ENCODE measurements around the gene BSND. TPM values are rescaled to one million over a fixed set of nuclear protein-coding genes. Genes with fewer than 3 reads are reported as not detected.
"Not testable (repeated sequence)": the region's sequence is repeated elsewhere in the genome, so short reads cannot be mapped to it uniquely, and the experiment has no call there.

The BSND gene
- polyA plus RNA-seq, 1 donor, result not detected

GRCh38 chr1:54962612-54963395 is 35.9 kb upstream of the BSND start:
- Histone ChIP-seq H3K27me3 (ENCODE audit: control insufficient read depth, insufficient read depth, low read length) (peaks cover 3% of the 10 kb centered on the region), H3K4me1 (ENCODE audit: control insufficient read depth, insufficient read depth, low read length) (no peaks in the 10 kb centered on the region), H3K36me3 (ENCODE audit: control insufficient read depth, insufficient read depth, low read length) (no peaks in the 10 kb centered on the region), H3K4me3 (ENCODE audit: low read length) (no peak overlapping the region), H3K27ac (ENCODE audit: low read length) (no peak overlapping the region), H3K9me3 (ENCODE audit: control insufficient read depth, low read depth, low read length) (peaks cover 5% of the 10 kb centered on the region)
- 80% methylated on average over 2 of the region's 4 CpGs for WGBS (ENCODE audit: insufficient coverage, low lambda C conversion rate)
- no peak for DNase-seq

DNA sequence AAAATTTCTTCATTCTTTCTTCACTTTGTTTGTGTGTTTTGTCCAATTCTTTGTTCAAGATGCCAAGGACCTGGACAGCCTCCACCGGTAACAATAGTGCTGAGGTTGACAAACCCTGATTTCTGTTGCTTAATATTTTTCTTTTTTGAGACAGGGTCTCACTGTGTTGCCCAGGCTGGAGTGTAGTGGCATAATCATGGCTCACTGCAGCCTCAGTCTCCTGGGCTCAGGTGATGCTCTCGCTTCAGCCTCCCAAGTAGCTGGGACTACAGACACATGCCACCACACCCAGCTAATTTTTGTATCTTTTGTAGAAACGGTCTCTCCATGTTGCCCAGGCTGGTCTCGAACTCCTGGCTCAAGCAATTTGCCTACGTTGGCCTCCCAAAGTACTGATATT is 34.9 kb upstream of the BSND start:
- WGBS (ENCODE audit: insufficient coverage, low lambda C conversion rate), result no CpG with 5 or more reads among the region's 5 CpGs
- H3K4me1 ChIP-seq (ENCODE audit: control insufficient read depth, insufficient read depth, low read length); H3K4me3 ChIP-seq (ENCODE audit: low read length); H3K36me3 ChIP-seq (ENCODE audit: control insufficient read depth, insufficient read depth, low read length); H3K27ac ChIP-seq (ENCODE audit: low read length); H3K27me3 ChIP-seq (ENCODE audit: control insufficient read depth, insufficient read depth, low read length); DNase-seq; H3K9me3 ChIP-seq (ENCODE audit: control insufficient read depth, low read depth, low read length): not testable (repeated sequence)

GRCh38 chr1:54965624-54966340 is 33.0 kb upstream of the BSND start:
- Histone ChIP-seq H3K4me3 (ENCODE audit: low read length) (no peak overlapping the region), H3K4me1 (ENCODE audit: control insufficient read depth, insufficient read depth, low read length) (no peaks in the 10 kb centered on the region), H3K9me3 (ENCODE audit: control insufficient read depth, low read depth, low read length) (no peaks in the 10 kb centered on the region), H3K36me3 (ENCODE audit: control insufficient read depth, insufficient read depth, low read length) (no peaks in the 10 kb centered on the region), H3K27me3 (ENCODE audit: control insufficient read depth, insufficient read depth, low read length) (peaks cover 3% of the 10 kb centered on the region), H3K27ac (ENCODE audit: low read length) (no peak overlapping the region)
- no peak for DNase-seq
- 40% methylated on average over 1 of the region's 7 CpGs for WGBS (ENCODE audit: insufficient coverage, low lambda C conversion rate)

DNA sequence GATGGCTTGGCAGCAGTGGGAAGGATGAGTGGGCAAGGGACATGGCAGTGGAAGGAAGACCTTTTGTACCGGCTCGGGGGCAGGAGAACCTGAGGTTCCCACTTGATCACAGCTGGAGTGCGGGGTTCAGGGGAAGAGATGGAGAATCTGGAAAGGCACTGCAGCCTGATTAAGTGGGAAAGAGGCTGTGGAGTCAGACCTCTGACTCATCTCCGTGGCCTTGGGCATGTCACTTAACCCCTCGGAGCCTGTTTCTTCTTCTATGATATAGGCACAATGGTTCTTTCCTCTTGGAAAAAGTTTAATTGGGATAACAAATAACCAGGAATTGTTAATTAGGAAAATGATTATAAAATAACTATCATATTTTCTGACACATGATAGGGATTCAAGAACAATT is 31.4 kb upstream of the BSND start:
- Histone ChIP-seq H3K27me3 (ENCODE audit: control insufficient read depth, insufficient read depth, low read length) (peaks cover 3% of the 10 kb centered on the region), H3K36me3 (ENCODE audit: control insufficient read depth, insufficient read depth, low read length) (no peaks in the 10 kb centered on the region), H3K27ac (ENCODE audit: low read length) (no peak overlapping the region), H3K4me1 (ENCODE audit: control insufficient read depth, insufficient read depth, low read length) (no peaks in the 10 kb centered on the region), H3K4me3 (ENCODE audit: low read length) (no peak overlapping the region), H3K9me3 (ENCODE audit: control insufficient read depth, low read depth, low read length) (no peaks in the 10 kb centered on the region)
- WGBS (ENCODE audit: insufficient coverage, low lambda C conversion rate), result 100% methylated on average over 1 of the region's 5 CpGs
- no peak for DNase-seq

- no peak for DNase-seq
- peaks cover 3% of the 10 kb centered on the region for H3K27me3 ChIP-seq (ENCODE audit: control insufficient read depth, insufficient read depth, low read length)
- H3K36me3 ChIP-seq (ENCODE audit: control insufficient read depth, insufficient read depth, low read length), result no peaks in the 10 kb centered on the region
- H3K4me3 ChIP-seq (ENCODE audit: low read length), result no peak overlapping the region
- H3K27ac ChIP-seq (ENCODE audit: low read length), result no peak overlapping the region
- H3K4me1 ChIP-seq (ENCODE audit: control insufficient read depth, insufficient read depth, low read length), result no peaks in the 10 kb centered on the region
- no peaks in the 10 kb centered on the region for H3K9me3 ChIP-seq (ENCODE audit: control insufficient read depth, low read depth, low read length)
- WGBS (ENCODE audit: insufficient coverage, low lambda C conversion rate), result no CpG with 5 or more reads among the region's 4 CpGs
Measured at GRCh38 chr1:54968551-54968950, 30.2 kb upstream of the BSND start.

GRCh38 chr1:54969879-54970278 is 28.9 kb upstream of the BSND start:
- DNase-seq, result no peak
- WGBS (ENCODE audit: insufficient coverage, low lambda C conversion rate), result no CpG with 5 or more reads among the region's 1 CpG

DNA sequence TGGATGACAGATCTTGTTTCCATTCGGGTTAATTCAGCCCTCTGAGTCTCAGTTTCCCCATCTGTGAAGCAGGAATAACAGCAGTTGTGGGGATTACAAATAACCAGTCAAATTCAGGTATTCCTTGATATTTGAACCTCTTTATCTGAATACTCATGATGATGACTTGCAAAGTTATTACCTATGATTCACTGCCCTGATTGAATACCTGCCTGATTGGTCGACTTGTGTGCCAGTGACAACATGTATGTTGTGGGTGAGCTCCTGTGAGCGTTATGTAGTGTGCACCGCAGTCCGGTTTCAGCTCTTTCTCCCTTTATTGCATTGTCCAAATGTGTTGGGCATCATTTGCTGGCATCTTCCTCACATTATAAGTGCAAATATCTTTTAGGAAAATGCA is 27.8 kb upstream of the BSND start:
- no peak overlapping the region for H3K27ac ChIP-seq (ENCODE audit: low read length)
- H3K36me3 ChIP-seq (ENCODE audit: control insufficient read depth, insufficient read depth, low read length), result no peaks in the 10 kb centered on the region
- H3K9me3 ChIP-seq (ENCODE audit: control insufficient read depth, low read depth, low read length), result no peaks in the 10 kb centered on the region
- peaks cover 5% of the 10 kb centered on the region for H3K27me3 ChIP-seq (ENCODE audit: control insufficient read depth, insufficient read depth, low read length)
- no peak for DNase-seq
- H3K4me1 ChIP-seq (ENCODE audit: control insufficient read depth, insufficient read depth, low read length), result no peaks in the 10 kb centered on the region
- no CpG with 5 or more reads among the region's 5 CpGs for WGBS (ENCODE audit: insufficient coverage, low lambda C conversion rate)
- no peak overlapping the region for H3K4me3 ChIP-seq (ENCODE audit: low read length)

More at GRCh38 chr1:54969879-54970278, 28.9 kb upstream of the BSND start:
- Histone ChIP-seq H3K4me3 (ENCODE audit: low read length) (no peak overlapping the region), H3K36me3 (ENCODE audit: control insufficient read depth, insufficient read depth, low read length) (no peaks in the 10 kb centered on the region), H3K27me3 (ENCODE audit: control insufficient read depth, insufficient read depth, low read length) (peaks cover 3% of the 10 kb centered on the region), H3K9me3 (ENCODE audit: control insufficient read depth, low read depth, low read length) (no peaks in the 10 kb centered on the region), H3K4me1 (ENCODE audit: control insufficient read depth, insufficient read depth, low read length) (no peaks in the 10 kb centered on the region), H3K27ac (ENCODE audit: low read length) (no peak overlapping the region)

- Histone ChIP-seq H3K9me3 (ENCODE audit: control insufficient read depth, low read depth, low read length) (no peaks in the 10 kb centered on the region), H3K4me3 (ENCODE audit: low read length) (no peak overlapping the region), H3K4me1 (ENCODE audit: control insufficient read depth, insufficient read depth, low read length) (no peaks in the 10 kb centered on the region), H3K27me3 (ENCODE audit: control insufficient read depth, insufficient read depth, low read length) (peaks cover 5% of the 10 kb centered on the region), H3K27ac (ENCODE audit: low read length) (no peak overlapping the region), H3K36me3 (ENCODE audit: control insufficient read depth, insufficient read depth, low read length) (no peaks in the 10 kb centered on the region)
- WGBS (ENCODE audit: insufficient coverage, low lambda C conversion rate), result no CpG with 5 or more reads among the region's 7 CpGs
- peak in 1 of 2 donors; percentile 53 for DNase-seq
Measured at GRCh38 chr1:54971317-54971791, 27.4 kb upstream of the BSND start.

DNA sequence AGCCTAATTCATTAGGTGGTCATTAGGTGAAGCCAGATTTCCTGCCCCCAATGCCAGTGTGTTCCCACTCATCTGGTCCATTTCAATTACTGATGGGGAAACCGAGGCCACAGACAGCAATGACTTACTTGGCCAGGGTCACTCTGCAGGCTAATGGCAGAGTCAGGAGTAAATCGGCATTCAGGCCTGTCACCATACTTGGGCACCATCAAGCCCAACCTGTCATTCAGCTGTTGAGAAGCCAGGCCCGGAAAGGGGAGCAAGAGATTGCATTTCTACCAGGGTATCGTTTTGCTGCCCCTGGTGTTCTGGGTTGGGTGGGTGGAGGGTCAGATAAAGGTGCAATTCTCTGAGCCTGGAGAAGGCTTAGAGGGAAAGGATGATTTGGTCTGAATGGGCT is 26.3 kb upstream of the BSND start:
- no peaks in the 10 kb centered on the region for H3K4me1 ChIP-seq (ENCODE audit: control insufficient read depth, insufficient read depth, low read length)
- no peaks in the 10 kb centered on the region for H3K36me3 ChIP-seq (ENCODE audit: control insufficient read depth, insufficient read depth, low read length)
- no peak overlapping the region for H3K27ac ChIP-seq (ENCODE audit: low read length)
- H3K9me3 ChIP-seq (ENCODE audit: control insufficient read depth, low read depth, low read length), result no peaks in the 10 kb centered on the region
- H3K27me3 ChIP-seq (ENCODE audit: control insufficient read depth, insufficient read depth, low read length), result peaks cover 2% of the 10 kb centered on the region
- no peak overlapping the region for H3K4me3 ChIP-seq (ENCODE audit: low read length)
- WGBS (ENCODE audit: insufficient coverage, low lambda C conversion rate), result no CpG with 5 or more reads among the region's 4 CpGs
- DNase-seq, result no peak

DNA sequence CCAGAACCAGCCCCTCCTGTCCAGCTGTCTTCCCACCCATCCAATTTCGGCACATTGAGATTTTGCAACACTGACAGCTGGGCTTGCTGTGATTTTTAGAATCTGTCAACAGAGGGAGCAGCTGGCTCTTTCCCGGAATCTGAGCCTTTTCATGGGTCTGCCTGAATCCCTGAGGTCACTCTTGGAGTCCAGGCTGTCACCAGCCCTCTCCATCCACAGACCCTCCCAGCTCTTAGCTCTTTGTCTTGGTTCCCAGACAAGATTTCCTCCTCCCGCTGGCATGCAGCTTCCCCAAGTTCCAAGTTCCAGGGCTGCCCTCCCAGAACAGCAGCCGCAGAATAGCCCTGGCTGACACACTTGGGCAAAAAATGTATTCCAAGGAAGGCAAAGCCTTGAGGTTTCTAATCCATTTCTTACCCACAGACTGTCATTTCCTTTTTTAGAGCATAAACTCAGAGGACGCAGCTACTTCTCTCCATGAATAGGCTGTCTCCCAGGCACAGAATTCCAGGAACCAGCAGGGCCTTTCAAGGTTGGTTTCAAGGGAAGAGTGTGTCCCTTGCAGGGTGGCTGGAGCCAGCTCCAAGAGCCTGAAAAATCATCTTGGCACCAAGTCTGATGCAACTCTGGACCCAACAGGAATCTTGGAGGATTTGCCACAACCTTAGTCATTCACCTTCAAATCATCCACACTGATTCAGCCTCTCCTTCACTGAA is 25.4 kb upstream of the BSND start:
- Histone ChIP-seq H3K36me3 (ENCODE audit: control insufficient read depth, insufficient read depth, low read length) (no peaks in the 10 kb centered on the region), H3K9me3 (ENCODE audit: control insufficient read depth, low read depth, low read length) (no peaks in the 10 kb centered on the region), H3K4me3 (ENCODE audit: low read length) (no peak overlapping the region), H3K27me3 (ENCODE audit: control insufficient read depth, insufficient read depth, low read length) (peaks cover 9% of the 10 kb centered on the region), H3K4me1 (ENCODE audit: control insufficient read depth, insufficient read depth, low read length) (no peaks in the 10 kb centered on the region), H3K27ac (ENCODE audit: low read length) (no peak overlapping the region)
- no peak for DNase-seq
- no CpG with 5 or more reads among the region's 5 CpGs for WGBS (ENCODE audit: insufficient coverage, low lambda C conversion rate)

All from large intestine (tissue), 3 donors.